Endothelial cell (in vitro differentiated cells): ENCODE results near the gene MEX3D. TPM values are rescaled to one million over a fixed set of nuclear protein-coding genes. Genes with fewer than 3 reads are reported as not detected.
A peak's percentile ranks its signal among the peaks of the same experiment; 100 is the strongest.

Experiments
- DNase-seq: peaks from one replicate; pipeline ENCODE4 v3.0.0; 2021; ENCODE audit warnings: low spot score
- H3K27ac Mint-ChIP-seq: one replicate; pipeline ENCODE4 v1.8.0; 2021; ENCODE audit warnings: mixed read lengths, inconsistent platforms; ENCODE audit not compliant: unreplicated experiment
- H3K27me3 Mint-ChIP-seq: one replicate; pipeline ENCODE4 v1.8.0; 2021; ENCODE audit warnings: mild to moderate bottlenecking, moderate library complexity, mixed read lengths, inconsistent platforms; ENCODE audit not compliant: unreplicated experiment
- H3K36me3 Mint-ChIP-seq: one replicate; pipeline ENCODE4 v1.8.0; 2021; ENCODE audit warnings: mild to moderate bottlenecking, low read depth, mixed read lengths, inconsistent platforms; ENCODE audit not compliant: unreplicated experiment
- H3K4me1 Mint-ChIP-seq: one replicate; pipeline ENCODE4 v1.8.0; 2021; ENCODE audit warnings: mild to moderate bottlenecking, mixed read lengths, inconsistent platforms; ENCODE audit not compliant: unreplicated experiment
- H3K4me3 Mint-ChIP-seq: one replicate; pipeline ENCODE4 v1.8.0; 2021; ENCODE audit warnings: mild to moderate bottlenecking, mixed read lengths, inconsistent platforms; ENCODE audit not compliant: unreplicated experiment
- H3K9me3 Mint-ChIP-seq: one replicate; pipeline ENCODE4 v1.8.0; 2021; ENCODE audit warnings: mixed read lengths, inconsistent platforms; ENCODE audit not compliant: unreplicated experiment
- CTCF ChIP-seq: fragments of 200-600 bp; sonication (generic); IDR thresholded peaks from one replicate; pipeline ENCODE4 v1.5.0; 2021; ENCODE audit warnings: antibody characterized with exemption; ENCODE audit not compliant: unreplicated experiment
- total RNA-seq: library from RNA; stranded (reverse); fragmentation: NEBNext Ultra II Directional; extraction: Animal tissue kit (Norgen Biotek cat#: 25700); gene quantifications from one replicate; pipeline ENCODE4 v1.2.1, GENCODE V29; 2021; ENCODE audit not compliant: unreplicated experiment

The MEX3D gene
- total RNA-seq, 1 donor from 2014 or later, result 73.4 TPM

GRCh38 chr19:1507763-1508506 is 60.2 kb downstream of the MEX3D start:
- H3K36me3 Mint-ChIP-seq, result peaks cover 3% of the 10 kb centered on the region
- no peak for TF ChIP-seq CTCF
- peak overlapping the region; percentile 72 for H3K27ac Mint-ChIP-seq
- peak overlapping the region; percentile 77 for H3K4me3 Mint-ChIP-seq
- H3K27me3 Mint-ChIP-seq, result peaks cover 7% of the 10 kb centered on the region
- H3K4me1 Mint-ChIP-seq, result peaks cover 5% of the 10 kb centered on the region
- peak; percentile 84 for DNase-seq
- H3K9me3 Mint-ChIP-seq, result no peaks in the 10 kb centered on the region

GRCh38 chr19:1507192-1507660 is 60.9 kb downstream of the MEX3D start:
- Mint-ChIP-seq H3K36me3 (peaks cover 3% of the 10 kb centered on the region), H3K27ac (no peak overlapping the region), H3K9me3 (no peaks in the 10 kb centered on the region), H3K27me3 (peaks cover 7% of the 10 kb centered on the region), H3K4me3 (no peak overlapping the region), H3K4me1 (peaks cover 5% of the 10 kb centered on the region)
- DNase-seq, result no peak
- no peak for TF ChIP-seq CTCF

GRCh38 chr19:1505991-1506881 is 61.9 kb downstream of the MEX3D start:
- peaks cover 3% of the 10 kb centered on the region for H3K36me3 Mint-ChIP-seq
- DNase-seq, result no peak
- TF ChIP-seq CTCF, result no peak
- peaks cover 5% of the 10 kb centered on the region for H3K4me1 Mint-ChIP-seq
- peak overlapping the region; percentile 27 for H3K4me3 Mint-ChIP-seq
- peak overlapping the region; percentile 31 for H3K27ac Mint-ChIP-seq
- no peaks in the 10 kb centered on the region for H3K9me3 Mint-ChIP-seq
- peaks cover 6% of the 10 kb centered on the region for H3K27me3 Mint-ChIP-seq

- DNase-seq, result no peak
- Mint-ChIP-seq H3K9me3 (no peaks in the 10 kb centered on the region), H3K27me3 (peaks cover 4% of the 10 kb centered on the region), H3K36me3 (peaks cover 3% of the 10 kb centered on the region), H3K4me1 (peaks cover 4% of the 10 kb centered on the region), H3K27ac (no peak overlapping the region), H3K4me3 (no peak overlapping the region)
- TF ChIP-seq CTCF, result no peak
These were observed 63.1 kb downstream of the MEX3D start for GRCh38 chr19:1505012-1505411.

Other genes starting within 250 kb of the MEX3D start
- gene NDUFS7, start 184.4 kb downstream of the MEX3D start, total RNA-seq, result 84.0 TPM
- gene GAMT, start 166.8 kb downstream of the MEX3D start, total RNA-seq, result 18.1 TPM
- gene DAZAP1, start 160.7 kb downstream of the MEX3D start, total RNA-seq, result 145 TPM
- gene RPS15, start 129.9 kb downstream of the MEX3D start, total RNA-seq, result 1,175 TPM
- gene APC2, start 118.2 kb downstream of the MEX3D start, total RNA-seq, result 1.9 TPM
- gene C19orf25, start 89.1 kb downstream of the MEX3D start, total RNA-seq, result 29.7 TPM
- 8.4 TPM for gene PCSK4, start 78.0 kb downstream of the MEX3D start, total RNA-seq
- 2.3 TPM for gene REEP6, start 77.1 kb downstream of the MEX3D start, total RNA-seq
- 0.18 TPM for gene ADAMTSL5, start 55.3 kb downstream of the MEX3D start, total RNA-seq
- 1.1 TPM for gene PLK5, start 44.2 kb downstream of the MEX3D start, total RNA-seq
- 81.4 TPM for gene MBD3, start 24.5 kb upstream of the MEX3D start, total RNA-seq
- 182 TPM for gene UQCR11, start 37.1 kb upstream of the MEX3D start, total RNA-seq
- gene TCF3, start 84.3 kb upstream of the MEX3D start, total RNA-seq, result 255 TPM
- not detected for gene ONECUT3, start 185.2 kb upstream of the MEX3D start, total RNA-seq
- 0.69 TPM for gene ATP8B3, start 244.0 kb upstream of the MEX3D start, total RNA-seq